OCI-LY3 (cell line): ENCODE measurements around the gene GRK1.

ENCODE experiments used
- CTCF ChIP-seq: fragments of 200-600, 300-600 bp; sonication (generic); IDR thresholded peaks from 2 replicates; pipeline ENCODE4 v1.5.1; 2014; ENCODE audit warnings: antibody characterized with exemption, low read length, low read depth
- EZH2phosphoT487 ChIP-seq: fragments of 200-600 bp; shearing (Covaris generic); IDR thresholded peaks from 2 replicates; pipeline ENCODE4 v1.6.1; 2018; ENCODE audit warnings: antibody characterized with exemption, mixed run types, low read depth

- no peak for TF ChIP-seq CTCF
- no peak for TF ChIP-seq EZH2phosphoT487
These were observed 101.2 kb downstream of the GRK1 start for GRCh38 chr13:113768018-113768905.
